GM12892 (cell line): Measurements from ENCODE around the gene PTPDC1.

Source experiments
- POLR2A ChIP-seq: IDR thresholded peaks from 2 replicates; pipeline ENCODE4 v1.6.1; 2011; ENCODE audit warnings: low read depth, low read length, control low read depth
- TAF1 ChIP-seq: IDR thresholded peaks from 2 replicates; pipeline ENCODE4 v1.6.1; 2011; ENCODE audit warnings: low read depth, mild to moderate bottlenecking, control low read depth, low read length, borderline replicate concordance

DNA sequence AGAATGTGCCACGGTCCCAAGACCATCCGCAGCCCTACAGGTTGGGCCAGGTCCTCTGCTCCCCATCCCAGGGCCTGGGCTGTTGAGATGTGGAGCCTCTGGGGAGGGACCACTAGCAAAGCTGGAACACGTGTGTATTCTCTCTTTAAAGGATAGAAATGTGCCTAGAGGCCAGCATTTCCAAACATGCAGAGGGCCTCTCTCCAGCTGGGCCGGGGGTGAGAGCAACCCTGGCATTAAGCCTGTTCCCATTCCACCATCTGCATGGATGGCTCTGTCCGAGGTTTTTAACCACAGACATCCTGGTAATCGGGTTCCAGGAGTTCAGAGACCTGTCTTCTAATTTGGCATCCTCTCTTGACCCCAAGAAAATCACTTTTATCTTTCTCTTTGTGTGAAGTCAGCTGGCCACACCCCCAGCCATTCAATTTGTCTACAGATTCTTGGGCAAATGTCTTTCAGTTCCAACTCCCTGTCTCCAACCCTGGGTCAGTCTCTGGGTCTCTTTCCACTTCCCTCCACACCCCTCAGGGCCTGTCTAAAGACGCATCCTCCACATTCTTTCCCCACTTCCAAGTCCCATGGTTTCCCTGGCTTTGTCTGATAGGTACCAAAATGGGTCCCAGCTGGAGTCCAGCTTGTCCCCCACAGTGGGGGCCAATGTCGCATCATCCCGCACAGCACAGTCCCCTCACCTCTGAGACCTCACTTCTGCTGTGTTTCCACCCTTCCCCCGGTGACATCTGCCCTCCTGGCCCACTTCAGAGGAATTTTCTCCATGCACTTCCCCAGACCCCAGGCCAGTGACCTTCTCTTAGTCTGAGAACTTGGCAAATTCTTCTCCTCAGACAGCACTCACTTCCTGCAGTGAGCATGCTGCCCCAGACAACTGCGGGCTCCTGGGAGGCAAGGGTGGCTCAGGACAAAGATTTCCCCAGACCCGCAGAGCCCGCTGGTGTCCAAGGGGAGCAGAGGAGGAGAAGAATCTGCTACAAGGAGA, 56.8 kb downstream of the PTPDC1 start:
- TF ChIP-seq POLR2A = no peak
- TF ChIP-seq TAF1 = no peak
